SK-N-SH treated with all-trans-retinoic acid at 6 μM for 48 hours (cell line): ENCODE data around the gene CD83.
"Not testable (repeated sequence)": the region's sequence is repeated elsewhere in the genome, so short reads cannot be mapped to it uniquely, and the experiment has no call there.

Experiments
- ATAC-seq: fragments of 200-7000 bp; cut with Tn5 transposase; 3 replicates; pipeline ENCODE4 v1.9.1; 2020; ENCODE audit warnings: mild to moderate bottlenecking, moderate library complexity
- ARNTL ChIP-seq: fragments of 450-650 bp; formaldehyde crosslinking; IDR thresholded peaks from 2 replicates; pipeline ENCODE4 v1.5.0; 2020; ENCODE audit warnings: low read depth, mild to moderate bottlenecking, moderate library complexity, borderline replicate concordance
- BACH2 ChIP-seq: fragments of 250-450 bp; sonication (Bioruptor Pico); IDR thresholded peaks from 2 replicates; pipeline ENCODE4 v1.9.0; 2021; ENCODE audit warnings: mild to moderate bottlenecking, borderline replicate concordance
- CREB5 ChIP-seq: fragments of 250-450 bp; sonication (Bioruptor Pico); IDR thresholded peaks from 2 replicates; pipeline ENCODE4 v1.5.1; 2020; ENCODE audit warnings: low read depth, mild to moderate bottlenecking, moderate library complexity
- CSDC2 ChIP-seq: fragments of 250-450 bp; sonication (Bioruptor Pico); IDR thresholded peaks from 2 replicates; pipeline ENCODE4 v1.5.0; 2020; ENCODE audit warnings: mild to moderate bottlenecking, moderate library complexity
- ESRRG ChIP-seq: fragments of 250-450 bp; sonication (Bioruptor Pico); IDR thresholded peaks from 2 replicates; pipeline ENCODE4 v1.6.1; 2021; ENCODE audit warnings: mild to moderate bottlenecking
- GLIS3 ChIP-seq: fragments of 250-450 bp; sonication (Bioruptor Pico); IDR thresholded peaks from 2 replicates; pipeline ENCODE4 v1.5.0; 2020; ENCODE audit warnings: mild to moderate bottlenecking, moderate library complexity
- OSR1 ChIP-seq: fragments of 250-450 bp; sonication (Bioruptor Pico); IDR thresholded peaks from 2 replicates; pipeline ENCODE4 v1.8.0; 2022; ENCODE audit warnings: moderate library complexity, mild to moderate bottlenecking, inconsistent platforms
- PATZ1 ChIP-seq: fragments of 250-450 bp; sonication (Bioruptor Pico); IDR thresholded peaks from 2 replicates; pipeline ENCODE4 v1.8.0; 2020; ENCODE audit warnings: mild to moderate bottlenecking, moderate library complexity, borderline replicate concordance
- PPARA ChIP-seq: fragments of 250-450 bp; sonication (Bioruptor Pico); IDR thresholded peaks from 2 replicates; pipeline ENCODE4 v1.5.0; 2020; ENCODE audit warnings: mild to moderate bottlenecking, borderline replicate concordance
- RARB ChIP-seq: fragments of 250-450 bp; sonication (Bioruptor Pico); IDR thresholded peaks from 2 replicates; pipeline ENCODE4 v1.8.0; 2021; ENCODE audit warnings: mild to moderate bottlenecking, moderate library complexity
- SNAI2 ChIP-seq: fragments of 250-450 bp; sonication (Bioruptor Pico); IDR thresholded peaks from 2 replicates; pipeline ENCODE4 v1.5.0; 2020; ENCODE audit warnings: mild to moderate bottlenecking, moderate library complexity
- TOX ChIP-seq: fragments of 250-450 bp; sonication (Bioruptor Pico); IDR thresholded peaks from 2 replicates; pipeline ENCODE4 v1.8.0; 2021; ENCODE audit warnings: mild to moderate bottlenecking, moderate library complexity, borderline replicate concordance
- ZC3H10 ChIP-seq: fragments of 250-450 bp; sonication (Bioruptor Pico); IDR thresholded peaks from 2 replicates; pipeline ENCODE4 v1.5.1; 2021; ENCODE audit warnings: mild to moderate bottlenecking, moderate library complexity
- ZFP3 ChIP-seq: fragments of 250-450 bp; sonication (Bioruptor Pico); IDR thresholded peaks from 2 replicates; pipeline ENCODE4 v1.5.0; 2020; ENCODE audit warnings: mild to moderate bottlenecking, moderate library complexity
- ZNF565 ChIP-seq: fragments of 450-650 bp; formaldehyde crosslinking; conservative IDR thresholded peaks from 2 replicates; pipeline ENCODE4 v1.5.0; 2020; ENCODE audit warnings: low read depth, mild to moderate bottlenecking, moderate library complexity
- ZNF70 ChIP-seq: fragments of 450-650 bp; formaldehyde crosslinking; IDR thresholded peaks from 2 replicates; pipeline ENCODE4 v1.5.0; 2020; ENCODE audit warnings: mild to moderate bottlenecking, moderate library complexity
- ZNF8 ChIP-seq: fragments of 450-650 bp; formaldehyde crosslinking; IDR thresholded peaks from 2 replicates; pipeline ENCODE4 v1.5.0; 2020; ENCODE audit warnings: mild to moderate bottlenecking, moderate library complexity
- TF ChIP-seq, protein P1 (sequence below): fragments of 250-450 bp; sonication (Bioruptor Pico); IDR thresholded peaks from 2 replicates; pipeline ENCODE4 v1.8.0; 2021; ENCODE audit warnings: low read depth, mild to moderate bottlenecking, moderate library complexity, borderline replicate concordance
- TF ChIP-seq, protein P2 (sequence below): fragments of 250-450 bp; sonication (Bioruptor Pico); IDR thresholded peaks from 2 replicates; pipeline ENCODE4 v1.5.0; 2020; ENCODE audit warnings: mild to moderate bottlenecking, moderate library complexity

CD83 gene

GRCh38 chr6:14149739-14150130 is 32.2 kb downstream of the CD83 start:
- ATAC-seq, result no peak
- TF ChIP-seq ZNF8 (CRISPR knock-in tag) (no peak), BACH2 (CRISPR knock-in tag) (no peak)
- TF ChIP-seq, protein P1, sequence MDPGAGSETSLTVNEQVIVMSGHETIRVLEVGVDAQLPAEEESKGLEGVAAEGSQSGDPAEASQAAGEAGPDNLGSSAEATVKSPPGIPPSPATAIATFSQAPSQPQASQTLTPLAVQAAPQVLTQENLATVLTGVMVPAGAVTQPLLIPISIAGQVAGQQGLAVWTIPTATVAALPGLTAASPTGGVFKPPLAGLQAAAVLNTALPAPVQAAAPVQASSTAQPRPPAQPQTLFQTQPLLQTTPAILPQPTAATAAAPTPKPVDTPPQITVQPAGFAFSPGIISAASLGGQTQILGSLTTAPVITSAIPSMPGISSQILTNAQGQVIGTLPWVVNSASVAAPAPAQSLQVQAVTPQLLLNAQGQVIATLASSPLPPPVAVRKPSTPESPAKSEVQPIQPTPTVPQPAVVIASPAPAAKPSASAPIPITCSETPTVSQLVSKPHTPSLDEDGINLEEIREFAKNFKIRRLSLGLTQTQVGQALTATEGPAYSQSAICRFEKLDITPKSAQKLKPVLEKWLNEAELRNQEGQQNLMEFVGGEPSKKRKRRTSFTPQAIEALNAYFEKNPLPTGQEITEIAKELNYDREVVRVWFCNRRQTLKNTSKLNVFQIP (CRISPR knock-in tag), result no peak

DNA sequence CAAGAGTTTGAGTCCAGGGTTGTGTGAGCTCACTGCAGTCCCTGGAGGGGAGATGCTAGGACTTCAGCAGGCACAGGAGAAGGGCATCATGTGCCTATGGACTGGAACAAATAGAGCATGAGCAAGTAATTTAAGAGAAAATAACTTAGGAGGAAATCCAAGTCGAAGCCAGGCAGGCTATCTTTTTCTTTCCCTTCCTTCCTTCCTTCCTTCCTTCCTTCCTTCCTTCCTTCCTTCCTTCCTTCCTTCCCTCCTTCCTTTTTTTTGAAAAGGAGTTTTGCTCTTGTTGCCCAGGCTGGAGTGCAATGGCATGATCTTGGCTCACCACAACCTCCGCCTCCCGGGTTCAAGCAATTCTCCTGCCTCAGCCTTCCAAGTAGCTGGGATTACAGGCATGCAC is 33.7 kb downstream of the CD83 start:
- not testable (repeated sequence) for ATAC-seq

DNA sequence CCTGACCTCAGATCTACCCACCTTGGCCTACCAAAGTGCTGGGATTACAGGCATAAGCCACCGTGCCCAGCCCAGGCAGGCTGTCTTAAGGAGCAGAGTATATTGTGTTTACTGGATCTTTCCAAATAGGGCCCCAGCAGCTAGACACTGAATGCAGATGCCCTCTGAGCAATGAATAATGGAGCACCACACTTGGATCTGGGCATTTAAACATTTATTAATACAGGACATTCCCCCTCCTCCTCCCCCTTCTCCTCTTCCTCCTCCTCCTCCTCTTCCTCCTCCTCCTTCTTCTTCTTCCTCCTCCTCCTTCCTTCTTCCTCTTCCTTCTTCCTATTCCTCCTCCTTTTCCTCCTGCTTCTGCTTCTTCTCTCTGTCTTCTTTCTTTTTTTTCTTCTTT is 34.2 kb downstream of the CD83 start:
- TF ChIP-seq, protein P2, sequence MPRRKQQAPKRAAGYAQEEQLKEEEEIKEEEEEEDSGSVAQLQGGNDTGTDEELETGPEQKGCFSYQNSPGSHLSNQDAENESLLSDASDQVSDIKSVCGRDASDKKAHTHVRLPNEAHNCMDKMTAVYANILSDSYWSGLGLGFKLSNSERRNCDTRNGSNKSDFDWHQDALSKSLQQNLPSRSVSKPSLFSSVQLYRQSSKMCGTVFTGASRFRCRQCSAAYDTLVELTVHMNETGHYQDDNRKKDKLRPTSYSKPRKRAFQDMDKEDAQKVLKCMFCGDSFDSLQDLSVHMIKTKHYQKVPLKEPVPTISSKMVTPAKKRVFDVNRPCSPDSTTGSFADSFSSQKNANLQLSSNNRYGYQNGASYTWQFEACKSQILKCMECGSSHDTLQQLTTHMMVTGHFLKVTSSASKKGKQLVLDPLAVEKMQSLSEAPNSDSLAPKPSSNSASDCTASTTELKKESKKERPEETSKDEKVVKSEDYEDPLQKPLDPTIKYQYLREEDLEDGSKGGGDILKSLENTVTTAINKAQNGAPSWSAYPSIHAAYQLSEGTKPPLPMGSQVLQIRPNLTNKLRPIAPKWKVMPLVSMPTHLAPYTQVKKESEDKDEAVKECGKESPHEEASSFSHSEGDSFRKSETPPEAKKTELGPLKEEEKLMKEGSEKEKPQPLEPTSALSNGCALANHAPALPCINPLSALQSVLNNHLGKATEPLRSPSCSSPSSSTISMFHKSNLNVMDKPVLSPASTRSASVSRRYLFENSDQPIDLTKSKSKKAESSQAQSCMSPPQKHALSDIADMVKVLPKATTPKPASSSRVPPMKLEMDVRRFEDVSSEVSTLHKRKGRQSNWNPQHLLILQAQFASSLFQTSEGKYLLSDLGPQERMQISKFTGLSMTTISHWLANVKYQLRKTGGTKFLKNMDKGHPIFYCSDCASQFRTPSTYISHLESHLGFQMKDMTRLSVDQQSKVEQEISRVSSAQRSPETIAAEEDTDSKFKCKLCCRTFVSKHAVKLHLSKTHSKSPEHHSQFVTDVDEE (CRISPR knock-in tag), result no peak
- TF ChIP-seq PATZ1 (CRISPR knock-in tag), result no peak
- TF ChIP-seq GLIS3 (CRISPR knock-in tag), result no peak
- TF ChIP-seq RARB (CRISPR knock-in tag), result no peak
- no peak for TF ChIP-seq TOX
- TF ChIP-seq BACH2 (CRISPR knock-in tag), result no peak
- no peak for TF ChIP-seq CREB5 (CRISPR knock-in tag)
- TF ChIP-seq OSR1, result no peak
- no peak for TF ChIP-seq ZFP3
- TF ChIP-seq ZC3H10 (CRISPR knock-in tag), result no peak
- no peak for TF ChIP-seq ZNF70 (CRISPR knock-in tag)
- no peak for ATAC-seq

- no peak for ATAC-seq
These were observed 35.7 kb downstream of the CD83 start for GRCh38 chr6:14153228-14153627.

More at GRCh38 chr6:14153228-14153627, 35.7 kb downstream of the CD83 start:
- no peak for TF ChIP-seq CREB5 (CRISPR knock-in tag)
- no peak for TF ChIP-seq PPARA (CRISPR knock-in tag)
- TF ChIP-seq BACH2 (CRISPR knock-in tag), result no peak
- no peak for TF ChIP-seq ZC3H10 (CRISPR knock-in tag)
- no peak for TF ChIP-seq OSR1
- TF ChIP-seq ZNF565 (CRISPR knock-in tag), result no peak
- TF ChIP-seq RARB (CRISPR knock-in tag), result no peak
- TF ChIP-seq, protein P1 (CRISPR knock-in tag), result no peak
- no peak for TF ChIP-seq CSDC2 (CRISPR knock-in tag)
- TF ChIP-seq ZNF8 (CRISPR knock-in tag), result no peak
- no peak for TF ChIP-seq ZNF70 (CRISPR knock-in tag)
- no peak for TF ChIP-seq ESRRG (CRISPR knock-in tag)
- TF ChIP-seq ARNTL (CRISPR knock-in tag), result no peak
- TF ChIP-seq, protein P2 (CRISPR knock-in tag), result no peak
- no peak for TF ChIP-seq SNAI2 (CRISPR knock-in tag)
